HG03469 (cell line): ENCODE measurements around the gene SLC35A5.

Experiments
- ATAC-seq: cut with Tn5 transposase; IDR thresholded peaks from one replicate; pipeline ENCODE4 v1.9.1; 2021; ENCODE audit warnings: mild to moderate bottlenecking, moderate library complexity, moderate number of reproducible peaks; ENCODE audit not compliant: unreplicated experiment

Gene SLC35A5

GRCh38 chr3:112569265-112569664 is 7.4 kb downstream of the SLC35A5 start:
- no peak for ATAC-seq

GRCh38 chr3:112572701-112573100 is 10.9 kb downstream of the SLC35A5 start:
- ATAC-seq = no peak

GRCh38 chr3:112579232-112579631 is 17.4 kb downstream of the SLC35A5 start:
- ATAC-seq = no peak

- ATAC-seq = no peak
These were observed 17.9 kb downstream of the SLC35A5 start for GRCh38 chr3:112579697-112580096.

GRCh38 chr3:112582244-112582874 is 20.5 kb downstream of the SLC35A5 start:
- no peak for ATAC-seq

DNA sequence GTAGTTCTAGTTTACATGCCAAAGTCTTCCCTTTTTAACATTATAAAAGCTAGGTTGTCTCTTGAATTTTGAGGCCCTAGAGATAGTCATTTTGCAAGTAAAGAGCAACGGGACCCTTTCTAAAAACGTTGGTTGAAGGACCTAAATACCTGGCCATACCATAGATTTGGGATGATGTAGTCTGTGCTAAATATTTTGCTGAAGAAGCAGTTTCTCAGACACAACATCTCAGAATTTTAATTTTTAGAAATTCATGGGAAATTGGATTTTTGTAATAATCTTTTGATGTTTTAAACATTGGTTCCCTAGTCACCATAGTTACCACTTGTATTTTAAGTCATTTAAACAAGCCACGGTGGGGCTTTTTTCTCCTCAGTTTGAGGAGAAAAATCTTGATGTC is 21.3 kb downstream of the SLC35A5 start:
- no peak for ATAC-seq

DNA sequence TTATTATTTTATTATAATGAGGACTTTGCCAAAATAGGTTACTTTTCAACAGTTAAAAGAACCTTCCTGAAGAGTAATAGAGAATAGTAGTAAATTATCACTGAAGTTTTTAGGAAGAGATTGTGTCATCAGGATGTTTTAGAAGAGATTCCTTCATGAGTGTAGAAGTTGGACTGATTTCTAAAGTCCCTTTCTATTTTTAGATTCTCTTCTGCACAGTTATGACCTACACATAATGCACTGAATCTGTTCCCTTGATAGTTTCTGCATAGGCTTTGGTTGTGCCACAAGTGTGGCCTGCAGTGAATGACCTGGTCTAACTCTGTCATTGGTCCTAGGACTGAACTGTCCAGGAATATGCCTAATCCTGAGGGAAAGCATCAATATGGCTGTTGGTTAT is 23.9 kb downstream of the SLC35A5 start:
- no peak for ATAC-seq

DNA sequence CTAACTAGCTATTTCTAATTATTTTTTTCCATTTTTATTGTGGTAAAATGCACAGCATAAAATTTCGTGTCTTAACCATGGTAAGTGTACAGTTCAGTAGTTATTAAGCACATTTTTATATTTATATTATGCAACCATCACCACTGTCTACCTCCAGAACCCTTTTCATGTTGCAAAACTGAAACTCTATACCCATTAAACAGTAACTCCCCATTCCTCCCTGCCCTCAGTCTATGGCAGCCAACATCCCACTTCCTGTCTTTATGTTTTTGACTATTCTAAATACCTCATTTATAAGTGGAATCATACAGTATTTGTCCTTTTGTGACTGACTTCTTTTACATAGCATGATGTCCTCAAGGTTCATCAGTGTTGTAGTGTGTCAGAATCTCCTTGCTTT is 25.5 kb downstream of the SLC35A5 start:
- no peak for ATAC-seq

DNA sequence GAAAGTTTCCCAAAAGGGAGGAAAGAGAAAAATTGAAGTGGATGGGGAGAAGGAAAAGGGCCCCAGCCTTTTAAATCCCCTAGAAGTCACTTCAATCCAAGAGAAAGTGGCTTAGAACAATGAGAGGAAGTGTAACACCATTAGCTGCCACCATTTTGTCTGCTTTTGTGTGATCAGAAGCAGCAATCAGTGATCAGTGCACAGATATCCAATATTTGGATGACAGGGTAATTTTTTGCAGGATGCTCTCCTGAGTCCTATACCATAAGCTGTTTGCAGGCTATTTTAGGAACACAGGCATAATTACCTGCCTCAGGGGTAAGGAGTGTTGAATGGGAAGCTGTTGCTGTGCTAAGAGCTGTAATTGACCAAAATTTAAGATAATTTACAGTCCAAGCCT is 31.4 kb downstream of the SLC35A5 start:
- no peak for ATAC-seq

DNA sequence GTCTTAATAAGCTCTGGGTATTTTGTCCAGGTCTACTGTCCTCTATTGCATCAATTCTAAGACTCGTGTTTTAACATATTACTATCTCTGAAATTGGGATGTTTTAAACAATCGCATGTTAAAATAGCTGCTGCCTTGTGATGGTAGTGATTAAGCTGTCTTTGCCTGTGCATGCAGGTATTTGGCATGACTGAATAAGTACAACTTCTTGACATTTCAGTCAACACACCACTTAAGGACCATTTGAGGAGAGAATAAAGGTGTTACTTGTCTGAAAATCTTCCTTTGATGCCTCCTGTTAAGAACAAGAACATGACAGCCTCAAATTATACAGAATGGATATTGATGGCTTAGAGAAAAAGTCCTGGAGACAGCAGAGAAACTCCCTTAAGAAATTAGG is 33.0 kb downstream of the SLC35A5 start:
- no peak for ATAC-seq

GRCh38 chr3:112597945-112598344 is 36.1 kb downstream of the SLC35A5 start:
- no peak for ATAC-seq

GRCh38 chr3:112598731-112599130 is 36.9 kb downstream of the SLC35A5 start:
- no peak for ATAC-seq

DNA sequence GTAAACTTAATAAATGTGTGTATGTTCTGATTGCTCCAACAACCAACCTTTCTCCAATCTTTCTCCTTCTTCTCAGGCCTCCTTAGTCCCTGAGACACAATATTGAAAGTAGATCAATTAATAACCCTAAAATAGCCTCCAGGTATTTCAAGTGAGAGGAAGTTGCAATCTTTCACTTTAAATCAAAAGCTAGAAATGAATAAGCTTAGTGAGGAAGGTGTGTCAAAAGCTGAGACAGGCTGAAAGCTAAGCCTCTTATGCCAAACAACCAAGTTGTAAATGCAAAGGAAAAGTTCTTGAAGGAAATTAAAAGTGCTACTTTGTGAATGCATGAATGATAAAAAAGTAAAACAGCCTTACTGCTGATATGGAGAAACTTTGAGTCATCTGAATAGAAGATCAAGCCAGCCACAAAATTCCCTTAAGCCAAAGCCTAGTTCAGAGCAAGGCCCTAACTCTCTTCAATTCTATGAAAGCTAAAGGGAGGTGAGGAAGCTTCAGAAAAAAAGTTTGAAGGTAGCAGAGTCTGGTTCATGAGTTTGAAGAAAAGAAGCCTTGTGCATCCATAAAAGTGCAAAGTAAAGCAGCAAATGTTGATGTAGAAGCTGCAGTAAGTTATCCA is 40.5 kb downstream of the SLC35A5 start:
- ATAC-seq = peak; percentile 81

- ATAC-seq = no peak
These were observed 42.7 kb downstream of the SLC35A5 start for GRCh38 chr3:112604536-112604935.

DNA sequence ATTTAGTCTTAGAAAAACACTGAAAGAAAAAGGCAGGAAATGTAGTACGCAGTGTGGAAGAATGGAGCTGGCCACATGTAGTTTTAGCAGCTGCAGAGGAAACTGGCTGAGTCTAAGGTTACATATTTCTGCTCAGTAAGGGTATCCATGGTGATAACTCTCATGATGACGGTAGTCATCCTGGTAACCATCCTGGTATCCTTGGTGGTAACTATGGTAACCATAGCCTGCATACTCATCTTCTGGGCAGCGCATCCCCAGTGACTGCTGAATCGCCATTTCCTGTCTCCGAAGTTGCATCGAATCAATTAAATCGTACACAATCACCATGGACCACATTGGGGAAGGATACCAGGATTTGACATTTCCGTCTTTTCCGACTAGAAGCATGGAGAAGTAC is 43.4 kb downstream of the SLC35A5 start:
- ATAC-seq = no peak

DNA sequence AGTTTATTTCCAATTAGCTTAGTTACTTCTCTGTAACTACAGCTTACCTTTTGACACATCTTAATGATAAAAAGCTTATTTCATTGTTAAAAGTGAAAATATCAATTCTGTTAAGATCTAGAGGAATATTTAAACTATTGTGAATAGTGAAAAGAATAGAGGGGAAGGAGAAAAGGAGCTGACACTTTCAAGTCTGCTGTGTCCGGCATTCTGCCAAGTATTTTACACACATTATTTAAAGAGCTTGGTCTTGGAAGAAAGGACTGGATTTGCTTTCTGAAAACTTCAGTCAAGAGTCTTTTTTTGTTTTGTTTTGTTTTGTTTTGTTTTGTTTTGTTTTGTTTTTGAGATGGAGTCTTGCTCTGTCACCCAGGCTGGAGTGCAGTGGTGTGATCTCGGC is 44.3 kb downstream of the SLC35A5 start:
- no peak for ATAC-seq

DNA sequence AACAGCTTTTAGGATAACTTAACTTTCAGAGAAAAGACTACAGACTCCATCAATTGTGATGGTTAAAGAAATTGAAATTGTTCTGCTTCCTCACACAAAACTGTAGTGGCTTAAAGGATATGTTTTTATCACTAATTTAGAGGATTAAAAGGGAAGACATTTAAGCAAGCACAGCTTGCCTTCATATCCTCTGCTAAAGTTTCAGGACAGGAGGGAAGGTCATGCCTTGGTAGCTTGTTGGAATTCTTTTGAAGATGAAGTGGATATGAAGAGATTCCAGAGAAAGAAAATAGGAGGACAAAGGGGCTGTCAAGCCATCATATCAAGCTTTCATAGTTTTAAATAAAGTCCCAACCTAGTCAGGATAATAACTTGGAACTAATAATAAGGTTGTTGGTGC is 46.0 kb downstream of the SLC35A5 start:
- no peak for ATAC-seq

DNA sequence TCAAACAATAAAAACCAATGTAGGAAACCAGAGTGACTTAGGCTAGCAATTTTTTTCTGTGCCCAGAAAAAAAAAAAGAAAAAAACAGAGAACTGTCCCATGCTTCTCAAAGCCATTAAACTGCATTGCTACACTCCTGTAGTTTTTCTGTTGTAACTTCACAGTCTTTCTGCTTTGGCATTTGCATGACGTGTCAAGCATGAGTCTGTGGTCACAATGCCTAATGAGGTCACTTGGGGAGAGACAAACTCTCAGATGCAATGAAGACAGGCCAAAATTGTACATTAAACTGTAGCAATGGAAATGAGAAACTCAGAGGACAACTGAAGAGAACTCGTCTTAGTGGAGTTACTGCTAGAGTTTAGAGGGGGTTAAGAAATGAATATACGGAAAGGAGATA is 48.3 kb downstream of the SLC35A5 start:
- ATAC-seq = no peak

GRCh38 chr3:112611752-112612515 is 50.1 kb downstream of the SLC35A5 start:
- ATAC-seq = no peak

- ATAC-seq = no peak
These were observed 54.3 kb downstream of the SLC35A5 start for GRCh38 chr3:112615989-112616731.

GRCh38 chr3:112617285-112617684 is 55.4 kb downstream of the SLC35A5 start:
- ATAC-seq = no peak
